Muscle layer of duodenum (tissue), 2 donors: ENCODE data around the gene RAB26.
"Not testable (repeated sequence)": the region's sequence is repeated elsewhere in the genome, so short reads cannot be mapped to it uniquely, and the experiment has no call there.

Experiments
- H3K27ac ChIP-seq: one replicate; pipeline ENCODE4 v1.7.0; 2013; ENCODE audit warnings: mild to moderate bottlenecking, low read length
- H3K27me3 ChIP-seq: one replicate; pipeline ENCODE4 v1.7.0; 2013; ENCODE audit warnings: low read depth, mild to moderate bottlenecking, control low read depth, low read length
- H3K36me3 ChIP-seq, 2 donors: one replicate each; pipeline ENCODE4 v1.7.0; 2013; ENCODE audit warnings: low read length in 2 of 2, control low read depth in 1 of 2, mild to moderate bottlenecking in 1 of 2; ENCODE audit not compliant: insufficient read depth in 2 of 2, control insufficient read depth in 1 of 2
- H3K4me1 ChIP-seq, 2 donors: one replicate each; pipeline ENCODE4 v1.7.0; 2013; ENCODE audit warnings: low read length in 2 of 2, mild to moderate bottlenecking in 2 of 2, control low read depth in 1 of 2, moderate library complexity in 1 of 2; ENCODE audit not compliant: insufficient read depth in 2 of 2, control insufficient read depth in 1 of 2
- H3K4me3 ChIP-seq, 2 donors: one replicate each; pipeline ENCODE4 v1.7.0; 2013; ENCODE audit warnings: low read length in 2 of 2, low read depth in 1 of 2, mild to moderate bottlenecking in 1 of 2
- H3K9me3 ChIP-seq, 2 donors: one replicate each; pipeline ENCODE4 v1.7.0; 2013; ENCODE audit warnings: low read length in 2 of 2, control low read depth in 1 of 2, mild to moderate bottlenecking in 1 of 2; ENCODE audit not compliant: control insufficient read depth in 1 of 2
- donor health status: healthy.

RAB26 gene

DNA sequence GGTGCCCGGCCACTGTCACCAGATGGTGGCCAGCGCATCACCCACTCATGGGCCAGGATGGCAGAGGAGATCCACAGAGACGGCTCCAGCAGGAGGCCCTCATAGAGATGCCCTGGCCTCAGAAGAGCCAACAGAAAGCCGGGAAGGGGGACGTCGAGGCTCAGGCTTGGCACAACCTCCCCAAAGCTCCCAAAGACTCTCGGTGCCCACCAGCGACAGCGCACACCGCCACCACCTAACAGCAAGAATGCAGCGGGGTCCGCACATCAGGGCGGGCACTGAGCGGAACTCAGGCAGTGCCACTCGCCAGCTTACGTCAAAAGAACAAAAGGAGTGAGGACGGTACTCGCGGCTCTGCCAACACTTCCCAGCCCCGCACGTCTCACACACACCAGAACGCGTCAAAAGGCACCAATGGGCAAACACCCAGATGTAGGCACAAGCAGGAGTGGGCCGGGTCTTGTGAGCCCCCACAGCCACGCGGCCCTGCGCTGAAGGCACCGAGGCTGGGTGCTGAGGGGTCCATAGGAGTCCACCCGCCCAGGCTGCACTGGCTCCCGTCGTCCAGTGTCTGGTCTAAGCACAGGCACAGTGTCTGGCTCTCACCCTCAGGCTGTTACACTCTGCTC, 21.4 kb upstream of the RAB26 start:
- Histone ChIP-seq H3K4me1 (peaks cover 0 to 41% of the 10 kb centered on the region in 2 donors), H3K4me3 (peak overlapping the region in 1 of 2 donors; percentile 4)
- not testable (repeated sequence) for H3K36me3 ChIP-seq, H3K27me3 ChIP-seq, H3K27ac ChIP-seq, H3K9me3 ChIP-seq

DNA sequence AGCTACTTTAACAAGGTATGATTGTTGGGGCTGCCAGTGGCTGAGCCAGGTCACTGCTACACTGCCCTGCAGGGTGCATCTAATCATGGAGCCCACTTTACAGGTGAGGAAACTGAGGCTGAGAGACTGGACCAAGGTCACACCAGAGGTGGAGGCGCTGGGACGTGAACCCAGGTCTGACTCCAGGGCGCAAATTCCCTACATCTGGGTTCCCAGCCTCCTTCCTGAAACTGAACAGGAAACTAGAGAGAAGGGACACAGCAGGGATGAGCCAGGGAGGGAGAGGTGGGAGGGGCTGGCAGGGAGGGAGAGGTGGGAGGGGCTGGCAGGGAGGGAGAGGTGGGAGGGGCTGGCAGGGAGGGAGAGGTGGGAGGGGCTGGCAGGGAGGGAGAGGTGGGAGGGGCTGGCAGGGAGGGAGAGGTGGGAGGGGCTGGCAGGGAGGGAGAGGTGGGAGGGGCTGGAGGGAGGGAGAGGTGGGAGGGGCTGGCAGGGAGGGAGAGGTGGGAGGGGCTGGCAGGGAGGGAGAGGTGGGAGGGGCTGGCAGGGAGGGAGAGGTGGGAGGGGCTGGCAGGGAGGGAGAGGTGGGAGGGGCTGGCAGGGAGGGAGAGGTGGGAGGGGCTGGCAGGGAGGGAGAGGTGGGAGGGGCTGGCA, 20.7 kb upstream of the RAB26 start:
- H3K36me3 ChIP-seq, H3K27me3 ChIP-seq, H3K27ac ChIP-seq, H3K9me3 ChIP-seq: not testable (repeated sequence)
- Histone ChIP-seq H3K4me1 (peaks cover 0 to 34% of the 10 kb centered on the region in 2 donors), H3K4me3 (peak overlapping the region in 1 of 2 donors; percentile 4)

DNA sequence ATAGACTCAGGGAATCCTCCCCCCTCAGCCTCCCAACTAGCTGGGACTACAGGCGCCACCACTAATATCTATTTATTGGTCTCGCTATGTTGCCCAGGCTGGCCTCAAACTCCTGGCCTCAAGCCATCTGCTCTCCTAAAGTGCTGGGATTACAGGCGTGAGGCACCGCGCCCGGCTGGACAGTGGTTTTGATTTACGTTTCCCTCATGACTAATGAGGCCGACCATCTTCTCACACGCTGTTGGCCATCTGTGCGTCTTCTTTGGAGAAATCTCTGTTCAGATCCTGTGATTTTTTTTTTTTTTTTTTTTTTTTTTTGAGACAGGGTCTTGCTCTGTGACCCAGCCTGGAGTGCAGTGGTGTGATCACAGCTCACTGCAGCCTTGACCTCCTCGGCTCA, 19.2 kb upstream of the RAB26 start:
- H3K9me3 ChIP-seq, H3K36me3 ChIP-seq, H3K27me3 ChIP-seq, H3K27ac ChIP-seq, H3K4me3 ChIP-seq: not testable (repeated sequence)
- H3K4me1 ChIP-seq, result peaks cover 0 to 34% of the 10 kb centered on the region in 2 donors

DNA sequence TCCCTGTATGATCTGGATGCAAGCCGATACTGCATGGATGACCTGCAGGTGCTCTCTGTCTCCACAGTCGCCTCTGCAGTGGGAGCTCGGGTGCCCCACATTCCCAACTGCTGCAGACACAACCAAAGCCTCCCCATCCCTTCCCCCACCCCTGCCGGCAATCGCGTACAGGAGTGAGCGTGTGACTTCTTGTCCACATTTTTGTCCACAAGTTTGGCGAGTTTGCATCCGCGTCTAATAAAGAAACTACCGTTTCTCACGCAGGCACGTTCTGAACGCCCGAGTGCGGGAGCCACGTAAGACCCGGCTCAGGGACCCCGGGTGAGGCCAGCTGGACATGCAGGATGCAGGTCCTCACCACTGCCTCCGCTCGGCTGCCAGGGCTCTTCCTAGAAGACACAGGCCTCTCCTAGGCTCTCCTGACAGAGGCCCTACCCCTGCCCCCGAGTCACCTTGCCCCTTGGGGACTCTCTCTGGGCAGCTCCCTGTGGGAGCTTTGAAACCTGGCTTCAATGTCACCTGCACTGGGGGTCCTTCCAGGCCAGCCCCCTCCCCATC, 18.5 kb upstream of the RAB26 start:
- H3K4me3 ChIP-seq, H3K36me3 ChIP-seq, H3K9me3 ChIP-seq, H3K27ac ChIP-seq, H3K27me3 ChIP-seq: not testable (repeated sequence)
- H3K4me1 ChIP-seq, result peaks cover 0 to 34% of the 10 kb centered on the region in 2 donors

DNA sequence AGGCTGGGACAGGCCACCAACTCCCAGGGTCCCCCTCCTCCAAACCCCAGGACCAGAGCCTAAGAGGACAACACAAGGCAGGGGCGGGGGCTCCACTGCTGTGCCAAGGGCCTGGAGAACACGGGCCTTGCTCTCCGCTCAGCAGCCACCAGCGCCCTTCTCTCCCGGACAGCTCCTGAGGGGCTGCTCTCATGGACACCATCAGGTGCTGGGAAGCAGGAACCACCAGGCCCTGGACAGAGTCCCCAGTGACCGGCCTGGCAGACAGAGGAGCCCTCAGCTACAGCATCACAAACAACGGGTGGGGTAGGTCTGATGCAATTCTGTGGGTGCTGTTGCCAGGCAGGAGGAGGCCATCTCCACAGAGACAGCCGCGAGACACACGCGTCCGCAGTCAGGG, 14.6 kb upstream of the RAB26 start:
- not testable (repeated sequence) for H3K36me3 ChIP-seq, H3K9me3 ChIP-seq, H3K27ac ChIP-seq, H3K27me3 ChIP-seq
- H3K4me3 ChIP-seq, result peak overlapping the region in 1 of 2 donors; percentile 28
- H3K4me1 ChIP-seq, result peaks cover 0 to 15% of the 10 kb centered on the region in 2 donors

DNA sequence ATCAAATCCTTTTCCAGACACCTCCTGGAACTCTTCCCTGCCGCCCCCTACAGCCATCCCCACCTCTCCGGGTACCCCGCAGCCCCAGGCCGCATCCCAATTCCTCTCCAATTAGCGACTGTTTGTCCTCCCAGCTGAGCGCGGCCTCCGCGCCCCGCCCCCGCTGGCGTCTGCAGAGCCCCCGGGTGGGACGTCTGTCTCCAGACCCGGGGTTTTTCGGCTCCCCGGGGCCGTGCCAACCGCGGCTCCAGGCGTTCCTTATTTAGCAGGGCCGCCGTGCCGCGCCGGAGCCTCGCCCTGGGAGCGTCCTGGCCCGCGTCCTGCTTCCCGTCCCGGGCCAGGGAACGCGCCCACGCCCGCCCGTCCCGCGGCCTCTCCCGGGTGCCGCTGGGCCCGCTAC, 13.4 kb upstream of the RAB26 start:
- H3K27ac ChIP-seq, result not testable (repeated sequence)

DNA sequence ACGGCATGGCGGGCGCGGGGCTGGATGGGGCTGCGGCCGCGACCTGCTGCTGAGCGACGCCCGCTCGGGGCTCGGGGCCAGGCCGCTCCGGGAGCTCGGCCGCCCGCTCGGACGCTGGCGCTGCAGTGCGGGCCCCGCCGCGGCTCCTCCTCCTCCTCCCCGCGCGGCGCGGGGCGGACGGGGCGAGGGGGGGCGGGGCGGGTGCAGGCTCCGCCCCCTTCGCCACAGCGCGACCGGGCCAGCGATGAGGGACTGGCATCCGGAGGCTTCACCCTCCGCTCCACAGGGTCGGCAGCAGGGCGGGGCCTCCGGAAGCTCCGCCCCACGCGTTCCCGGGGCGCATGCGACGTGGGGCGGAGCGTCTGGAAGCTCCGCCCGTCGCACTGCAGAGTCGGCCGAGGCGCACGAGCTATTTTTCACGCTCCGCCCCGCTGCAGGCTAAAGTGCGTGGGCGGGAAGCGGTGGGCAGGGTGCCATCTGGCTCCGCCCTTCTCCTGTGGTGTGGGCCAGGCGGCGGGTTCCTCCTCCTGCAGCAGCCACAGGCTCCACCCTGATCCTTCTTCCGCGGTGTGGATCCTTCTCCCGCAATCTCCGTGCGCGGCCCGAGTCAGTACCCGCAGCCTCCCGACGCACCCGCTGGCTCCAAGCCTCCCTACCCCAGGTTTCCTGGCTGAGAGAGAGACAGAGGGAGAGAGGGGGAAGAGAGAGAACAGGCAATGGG, 12.5 kb upstream of the RAB26 start, which contains the start of gene PKD1:
Gene PKD1 (minus strand): TSS at position 129 of the 721 bp plus-strand sequence. CDS start 209 bp downstream, outside the sequence.
- H3K27ac ChIP-seq, H3K9me3 ChIP-seq, H3K4me1 ChIP-seq, H3K27me3 ChIP-seq, H3K36me3 ChIP-seq: not testable (repeated sequence)
- peak within 1 kb of the TSS in 1 of 2 donors; percentile 52 for H3K4me3 ChIP-seq

More for the DNA sequence above, 13.4 kb upstream of the RAB26 start:
- H3K4me1 ChIP-seq, result peaks cover 0 to 11% of the 10 kb centered on the region in 2 donors
- not testable (repeated sequence) for H3K9me3 ChIP-seq, H3K27me3 ChIP-seq, H3K36me3 ChIP-seq
- peak overlapping the region in 1 of 2 donors; percentile 52 for H3K4me3 ChIP-seq

DNA sequence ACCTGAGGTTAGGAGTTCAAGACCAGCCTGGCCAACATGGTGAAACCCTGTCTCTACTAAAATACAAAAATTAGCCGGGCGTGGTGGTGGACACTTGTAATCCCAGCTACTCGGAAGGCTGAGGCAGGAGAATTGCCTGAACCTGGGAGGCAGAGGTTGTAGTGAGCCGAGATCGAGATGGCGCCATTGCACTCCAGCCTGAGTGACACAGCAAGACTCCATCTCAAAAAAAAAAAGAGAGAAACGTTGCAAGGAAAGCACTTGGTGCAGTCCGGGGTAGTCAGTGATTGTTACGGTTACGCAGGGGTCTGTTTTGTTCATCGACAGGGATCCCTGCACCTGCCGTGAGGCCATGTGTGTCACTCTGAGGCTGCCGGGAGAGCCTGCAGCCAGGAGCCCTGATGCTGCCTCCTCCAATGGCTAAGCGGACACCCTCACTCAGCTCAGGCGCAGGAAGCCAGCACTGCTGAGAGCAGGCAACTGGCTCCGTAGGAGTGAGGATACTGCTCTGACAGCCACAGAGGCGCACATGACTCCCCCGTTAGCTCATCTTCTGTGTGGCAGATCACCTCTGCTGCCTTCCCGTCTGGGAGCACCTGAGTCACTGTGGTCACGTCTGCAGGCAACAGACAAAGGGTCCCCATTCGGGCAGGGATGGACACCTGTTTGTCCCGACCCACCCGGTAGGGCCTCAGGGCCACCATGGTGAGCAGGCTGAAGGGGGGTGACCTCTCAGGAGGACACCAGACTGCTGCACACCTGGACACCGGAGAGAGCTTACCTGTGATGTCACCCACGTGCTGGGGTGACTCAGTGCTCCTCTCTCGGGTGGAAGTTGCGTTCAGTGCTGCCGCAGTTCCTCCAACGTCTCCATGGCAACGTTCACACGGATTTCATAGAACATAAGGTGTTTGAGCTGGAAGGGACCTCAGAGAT, 5.2 kb upstream of the RAB26 start:
- Histone ChIP-seq H3K36me3 (no peaks in the 10 kb centered on the region), H3K4me3 (no peak overlapping the region), H3K27me3 (no peaks in the 10 kb centered on the region), H3K4me1 (peaks cover 0 to 8% of the 10 kb centered on the region in 2 donors), H3K27ac (no peak overlapping the region), H3K9me3 (no peaks in the 10 kb centered on the region)

DNA sequence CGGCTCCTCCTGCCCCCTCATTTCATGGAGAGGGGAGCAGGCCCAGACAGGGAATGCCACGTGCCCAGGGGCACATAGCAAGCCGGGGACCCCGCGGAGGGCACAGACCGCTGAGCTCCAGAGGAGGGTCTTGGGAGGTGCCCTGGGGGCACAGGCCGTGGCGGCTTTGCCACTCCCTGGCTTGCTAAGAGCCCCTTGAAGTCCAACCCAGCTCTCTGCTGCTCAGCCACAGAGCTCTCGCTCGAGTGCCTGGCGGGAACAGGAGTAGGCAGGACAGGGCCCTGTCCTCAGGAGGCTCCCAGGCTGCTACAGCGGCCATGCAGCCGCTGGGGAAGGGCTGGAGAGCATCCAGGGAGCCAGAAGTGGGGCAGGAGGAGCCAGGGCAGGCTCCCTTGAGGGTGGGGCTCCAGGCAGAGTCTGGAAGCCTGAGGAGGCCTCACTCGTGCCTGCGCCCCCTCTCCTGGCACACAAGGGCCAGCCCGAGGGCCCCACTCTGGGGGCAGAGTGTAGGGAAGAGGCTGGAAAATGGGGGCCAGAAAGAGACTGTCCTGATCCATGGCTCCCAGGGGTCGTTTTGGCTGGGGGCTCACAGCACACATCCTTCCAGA, 4.4 kb upstream of the RAB26 start:
- H3K4me1 ChIP-seq, result peaks cover 0 to 14% of the 10 kb centered on the region in 2 donors
- no peaks in the 10 kb centered on the region for H3K36me3 ChIP-seq
- H3K27me3 ChIP-seq, result no peaks in the 10 kb centered on the region
- no peak overlapping the region for H3K4me3 ChIP-seq
- H3K27ac ChIP-seq, result no peak overlapping the region
- no peaks in the 10 kb centered on the region for H3K9me3 ChIP-seq

DNA sequence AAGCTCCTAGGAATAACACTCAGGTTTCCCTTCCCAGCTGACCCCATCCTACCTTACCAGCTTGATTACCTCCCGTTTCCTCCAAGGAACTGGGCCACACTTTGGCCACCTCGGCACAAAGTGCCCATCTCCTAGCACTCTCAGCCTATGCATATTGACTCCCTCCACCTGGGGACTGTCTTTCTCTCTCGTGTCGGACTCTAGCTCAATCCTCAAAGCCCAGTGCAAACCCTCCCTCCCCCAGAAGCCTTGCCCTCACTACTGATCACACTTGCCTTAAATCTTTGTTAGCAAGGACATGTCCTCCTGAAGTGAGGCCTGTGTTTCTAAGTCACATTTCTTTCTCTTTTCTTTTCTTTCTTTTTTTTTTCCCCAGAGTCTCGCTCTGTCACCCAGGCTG, 2.6 kb upstream of the RAB26 start:
- Histone ChIP-seq H3K27me3 (no peaks in the 10 kb centered on the region), H3K4me3 (no peak overlapping the region), H3K9me3 (no peaks in the 10 kb centered on the region), H3K27ac (no peak overlapping the region), H3K36me3 (no peaks in the 10 kb centered on the region), H3K4me1 (peaks cover 0 to 33% of the 10 kb centered on the region in 2 donors)
